COLO829 (cell line): Measurements from ENCODE around the gene COL3A1.

Experiments used
- DNase-seq: peaks from one replicate; pipeline ENCODE4 v3.0.0; 2012; ENCODE audit warnings: low spot score

COL3A1 gene

DNA sequence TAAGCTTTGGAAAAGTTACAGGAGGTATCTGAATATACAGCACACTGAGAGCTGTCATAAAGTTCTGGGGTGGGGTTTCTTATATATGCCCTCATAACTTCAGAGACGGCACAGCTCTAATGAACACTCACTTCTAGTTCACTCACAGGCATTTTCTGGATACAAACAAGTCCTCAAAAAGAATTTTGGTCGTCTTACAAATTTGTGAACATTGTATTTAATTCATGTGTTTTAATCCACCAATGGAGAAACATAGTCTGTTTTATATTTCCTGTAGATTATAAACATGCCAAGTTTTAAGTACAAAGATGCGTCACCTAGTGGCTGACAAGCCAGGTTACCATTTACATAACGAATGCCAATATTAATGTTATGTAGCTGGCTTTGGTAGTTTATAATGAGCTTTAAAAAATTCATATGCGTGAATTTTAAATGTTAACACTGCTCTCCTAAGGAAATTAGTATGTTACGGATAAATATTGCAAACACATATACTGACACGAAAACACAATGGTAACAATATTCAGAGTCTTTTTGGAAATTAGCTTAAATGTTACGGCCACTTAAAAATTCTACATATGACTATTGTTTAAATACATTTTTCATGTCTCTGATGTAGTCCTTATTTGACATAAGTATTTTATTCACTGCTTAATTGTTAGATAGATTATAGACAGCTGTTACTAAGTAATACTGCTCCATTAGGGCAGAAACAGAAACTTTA lies 2.5 kb downstream of the COL3A1 start:
- DNase-seq = no peak

DNA sequence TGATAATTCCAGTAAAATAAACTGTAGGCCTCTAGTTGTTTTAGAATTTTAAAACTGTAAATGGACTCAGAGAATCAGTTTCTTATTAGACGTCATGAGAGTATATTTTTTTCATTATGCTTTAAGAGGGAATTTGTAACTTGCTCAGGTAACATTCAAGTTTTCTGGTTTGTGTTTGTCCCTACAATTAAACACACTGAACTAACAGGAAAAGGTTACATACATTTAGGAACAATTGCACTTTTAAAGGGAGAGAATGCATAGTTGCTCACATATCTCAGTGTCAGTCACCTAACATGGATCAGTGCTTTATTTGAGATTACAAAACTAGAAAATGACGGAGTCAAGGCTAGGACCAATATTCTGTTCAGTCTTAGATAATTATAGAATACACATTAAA lies 3.1 kb downstream of the COL3A1 start:
- no peak for DNase-seq

DNA sequence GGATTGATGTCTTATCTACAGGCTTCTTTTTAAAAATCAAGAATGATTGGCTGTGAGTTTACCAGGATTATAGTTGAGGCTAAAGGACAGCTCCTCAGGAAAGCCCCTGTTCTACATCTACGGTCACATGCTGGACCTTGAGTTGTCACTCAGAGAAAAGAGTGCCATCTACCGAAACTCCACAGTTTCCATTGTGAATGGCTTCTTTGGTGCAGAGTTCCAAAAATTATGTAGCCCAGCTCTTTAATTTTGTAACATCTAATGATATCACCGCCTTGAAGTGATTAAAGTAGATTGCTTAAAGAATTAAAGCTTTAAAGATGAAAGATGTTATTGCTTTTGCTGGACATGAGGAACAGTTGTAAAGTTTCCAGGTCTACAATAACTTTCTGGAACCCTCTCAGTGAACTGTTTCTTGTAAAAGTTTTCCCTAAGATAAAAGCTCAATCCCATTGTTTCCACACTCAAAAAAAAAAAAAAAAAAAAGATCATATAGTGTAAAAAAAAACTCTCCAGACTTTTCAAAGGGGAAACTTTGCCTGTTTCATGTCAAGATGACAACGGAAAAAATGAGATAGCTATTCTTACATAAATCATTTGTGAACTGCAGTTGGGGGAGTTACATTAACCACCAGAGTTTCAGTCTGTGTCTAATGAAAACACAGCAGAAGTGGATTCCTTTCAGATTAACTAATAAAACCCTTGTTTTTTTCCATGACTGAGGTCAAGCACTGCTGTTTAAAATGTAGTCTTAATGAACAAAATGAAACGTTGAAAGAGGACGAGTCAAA lies 4.3 kb downstream of the COL3A1 start:
- no peak for DNase-seq

DNA sequence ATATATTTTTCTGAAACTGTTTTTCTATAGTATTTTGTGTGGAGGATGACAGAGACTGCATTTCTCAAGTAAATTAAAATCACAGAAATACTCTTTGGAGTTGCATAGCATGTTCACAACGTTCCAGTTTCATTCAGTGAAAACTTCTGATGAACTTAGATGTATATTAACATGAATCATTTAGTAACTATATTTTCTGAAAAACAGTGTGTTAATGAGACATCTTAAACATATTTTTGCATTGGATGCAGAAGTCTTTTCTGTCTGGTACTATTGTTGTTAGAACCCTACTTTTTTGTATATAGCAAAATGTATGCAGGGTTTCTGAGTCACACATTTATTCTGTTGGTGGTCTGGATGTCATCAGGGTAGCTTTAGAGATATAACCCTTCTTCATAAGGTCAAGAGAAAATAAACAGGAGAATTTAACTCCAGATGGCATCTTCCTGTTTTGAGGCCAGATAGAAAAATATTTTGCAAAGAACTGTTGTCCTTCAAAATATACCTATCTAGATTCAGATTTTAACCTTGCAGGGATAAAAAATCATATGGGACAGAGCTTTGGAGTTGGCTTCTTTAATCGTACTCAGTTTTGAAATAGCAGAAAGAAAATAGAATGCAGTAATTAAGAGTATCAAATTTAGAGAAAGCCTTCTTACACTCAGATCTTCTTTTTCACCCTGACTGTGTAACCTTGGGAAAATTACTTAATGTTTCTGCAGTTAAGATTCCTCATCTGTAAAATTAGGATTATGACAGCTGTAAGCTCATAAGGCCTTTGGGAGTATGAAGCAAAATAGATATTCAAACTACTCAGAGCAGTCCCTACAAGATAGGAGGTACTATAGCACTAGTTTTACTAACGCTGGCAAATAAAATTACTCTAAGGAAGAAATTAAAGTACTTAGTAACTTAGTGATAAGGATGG lies 5.3 kb downstream of the COL3A1 start:
- no peak for DNase-seq

DNA sequence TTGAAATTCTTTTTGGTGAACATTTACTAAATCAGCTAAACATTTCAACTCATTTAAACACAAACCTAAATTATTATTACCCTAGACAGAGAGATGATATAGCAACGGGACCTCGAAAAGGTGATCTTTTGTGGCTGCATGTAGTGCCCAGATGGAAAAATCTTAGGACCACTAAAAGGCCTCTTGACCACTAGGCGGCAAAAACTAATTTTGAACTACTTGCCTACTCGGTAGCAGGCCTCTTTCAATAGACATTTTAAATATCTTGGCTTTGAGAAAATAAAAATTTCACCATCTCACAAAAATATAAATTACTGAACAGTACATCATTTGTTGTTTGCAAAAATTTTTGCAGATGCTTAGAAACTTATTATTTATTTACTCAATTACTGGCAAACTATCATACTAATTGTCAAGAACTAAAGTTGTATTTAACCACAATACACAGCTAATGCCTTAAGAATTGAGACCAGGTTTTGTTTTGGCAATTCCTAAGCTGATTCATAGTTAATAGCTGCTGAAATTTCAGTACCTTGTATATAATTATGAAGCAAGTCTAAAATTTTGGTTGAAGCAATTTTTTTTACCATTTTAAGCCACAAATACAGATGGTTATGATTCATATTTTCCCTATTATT lies 9.4 kb downstream of the COL3A1 start:
- peak; percentile 3 for DNase-seq

DNA sequence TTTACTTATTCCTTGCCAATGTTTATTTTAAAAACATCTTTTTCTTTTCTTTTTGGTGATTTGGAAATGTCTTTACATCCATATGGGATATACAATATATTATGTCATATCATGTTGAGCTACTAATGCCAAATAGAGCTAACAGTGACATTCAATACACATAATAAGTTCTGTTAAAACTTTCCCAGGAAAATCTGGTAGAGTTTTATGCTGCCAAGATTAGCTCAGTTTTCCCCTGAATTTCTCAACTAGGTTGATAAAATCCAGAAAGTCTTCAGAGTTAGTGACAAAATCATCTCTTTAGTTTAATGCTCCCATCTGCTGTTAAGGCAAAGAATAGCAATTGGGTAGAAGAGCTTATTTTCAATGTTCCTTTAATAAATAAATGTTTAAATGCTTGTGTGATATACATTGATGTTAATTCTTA lies 9.9 kb downstream of the COL3A1 start:
- DNase-seq = peak; percentile 10

DNA sequence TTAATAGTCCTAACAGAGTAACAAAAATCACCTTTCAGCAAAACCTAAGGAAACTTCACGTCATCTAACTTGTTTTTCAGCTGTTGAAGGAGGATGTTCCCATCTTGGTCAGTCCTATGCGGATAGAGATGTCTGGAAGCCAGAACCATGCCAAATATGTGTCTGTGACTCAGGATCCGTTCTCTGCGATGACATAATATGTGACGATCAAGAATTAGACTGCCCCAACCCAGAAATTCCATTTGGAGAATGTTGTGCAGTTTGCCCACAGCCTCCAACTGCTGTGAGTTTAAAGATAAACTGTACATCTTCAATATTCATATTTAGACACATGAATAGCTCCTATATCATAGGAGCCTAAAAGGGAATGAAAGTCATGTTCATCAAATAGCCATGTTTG lies 10.5 kb downstream of the COL3A1 start:
- DNase-seq = no peak

DNA sequence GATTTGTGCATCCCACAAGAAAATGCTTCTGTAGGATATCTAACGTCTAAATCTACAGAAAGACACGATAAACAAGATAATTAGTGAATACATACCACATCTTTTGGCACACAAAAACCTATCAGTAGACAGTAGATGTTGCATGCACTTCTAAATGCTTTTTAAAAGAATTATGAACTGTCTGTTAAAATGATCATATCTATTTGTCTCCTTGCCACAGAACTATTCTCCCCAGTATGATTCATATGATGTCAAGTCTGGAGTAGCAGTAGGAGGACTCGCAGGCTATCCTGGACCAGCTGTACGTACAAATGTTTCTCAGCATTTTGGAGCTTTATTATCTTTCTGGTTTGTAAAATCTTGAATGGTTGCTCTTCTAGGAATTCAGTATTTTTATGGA lies 12.7 kb downstream of the COL3A1 start:
- no peak for DNase-seq

DNA sequence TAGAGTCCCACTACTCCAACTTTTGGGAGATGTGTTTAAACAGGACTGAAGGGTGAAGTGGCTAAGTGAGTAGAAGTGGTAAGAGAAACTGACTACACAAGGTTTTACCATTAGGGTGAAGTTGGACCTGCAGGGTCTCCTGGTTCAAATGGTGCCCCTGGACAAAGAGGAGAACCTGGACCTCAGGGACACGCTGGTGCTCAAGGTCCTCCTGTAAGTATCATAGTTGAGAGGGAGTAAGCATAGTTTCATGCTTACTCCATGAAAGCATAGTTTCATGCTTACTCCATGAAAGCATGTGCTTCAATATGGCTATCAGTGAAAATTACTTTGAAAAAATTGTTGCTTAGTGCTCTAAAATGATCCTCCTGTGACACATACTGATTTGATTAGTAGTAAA lies 19.1 kb downstream of the COL3A1 start:
- DNase-seq = no peak

DNA sequence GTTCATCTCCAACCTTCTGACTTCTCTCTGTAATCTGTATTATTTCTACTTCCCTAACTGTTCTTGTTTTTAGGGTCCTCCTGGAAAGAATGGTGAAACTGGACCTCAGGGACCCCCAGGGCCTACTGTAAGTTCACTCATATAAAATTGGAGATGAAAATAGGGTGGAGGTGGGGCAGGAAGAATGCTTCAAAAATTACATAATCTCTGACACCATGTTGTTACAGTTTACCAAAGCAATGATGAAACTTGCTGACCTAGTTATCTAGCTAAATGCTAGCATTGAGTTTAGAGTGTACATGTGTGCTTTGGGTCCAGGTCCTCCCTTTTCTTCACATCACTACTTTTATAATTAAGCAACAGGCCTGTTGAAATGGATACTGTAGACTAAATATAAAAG lies 23.1 kb downstream of the COL3A1 start:
- no peak for DNase-seq

DNA sequence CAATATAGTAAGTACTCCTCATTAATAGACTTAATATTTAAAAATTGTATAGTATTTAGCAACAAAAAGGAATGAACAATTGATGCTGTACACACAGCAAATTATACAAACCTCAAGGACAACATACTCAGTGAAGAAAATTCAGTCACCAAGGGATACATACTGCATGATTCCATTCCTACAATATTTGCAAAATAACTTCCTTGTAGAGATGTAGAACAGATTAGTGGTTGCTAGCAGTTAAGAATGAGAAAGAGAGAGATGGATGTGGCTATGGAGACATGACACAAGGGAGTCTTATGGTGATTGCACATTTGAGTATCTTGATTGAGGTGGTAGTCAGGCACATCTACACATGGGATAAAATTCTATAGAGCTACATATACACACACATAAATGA lies 26.0 kb downstream of the COL3A1 start:
- DNase-seq = no peak

DNA sequence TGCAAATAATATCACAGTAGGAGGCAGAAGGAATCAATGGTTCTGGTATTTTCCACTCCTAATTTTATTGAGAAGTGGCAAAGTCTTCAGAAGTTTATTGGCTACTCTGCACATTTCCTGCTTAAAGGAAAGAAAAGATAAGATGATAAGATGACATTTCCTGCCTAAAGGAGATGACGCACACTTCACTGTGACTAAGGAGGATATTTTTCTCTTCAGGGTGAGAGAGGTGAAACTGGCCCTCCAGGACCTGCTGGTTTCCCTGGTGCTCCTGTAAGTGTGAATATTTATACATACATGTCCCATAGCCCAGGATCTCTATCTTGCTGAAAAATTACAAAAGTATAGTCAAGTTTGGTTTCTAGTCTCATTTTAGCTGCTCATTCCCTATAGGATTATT lies 27.9 kb downstream of the COL3A1 start:
- peak; percentile 19 for DNase-seq

DNA sequence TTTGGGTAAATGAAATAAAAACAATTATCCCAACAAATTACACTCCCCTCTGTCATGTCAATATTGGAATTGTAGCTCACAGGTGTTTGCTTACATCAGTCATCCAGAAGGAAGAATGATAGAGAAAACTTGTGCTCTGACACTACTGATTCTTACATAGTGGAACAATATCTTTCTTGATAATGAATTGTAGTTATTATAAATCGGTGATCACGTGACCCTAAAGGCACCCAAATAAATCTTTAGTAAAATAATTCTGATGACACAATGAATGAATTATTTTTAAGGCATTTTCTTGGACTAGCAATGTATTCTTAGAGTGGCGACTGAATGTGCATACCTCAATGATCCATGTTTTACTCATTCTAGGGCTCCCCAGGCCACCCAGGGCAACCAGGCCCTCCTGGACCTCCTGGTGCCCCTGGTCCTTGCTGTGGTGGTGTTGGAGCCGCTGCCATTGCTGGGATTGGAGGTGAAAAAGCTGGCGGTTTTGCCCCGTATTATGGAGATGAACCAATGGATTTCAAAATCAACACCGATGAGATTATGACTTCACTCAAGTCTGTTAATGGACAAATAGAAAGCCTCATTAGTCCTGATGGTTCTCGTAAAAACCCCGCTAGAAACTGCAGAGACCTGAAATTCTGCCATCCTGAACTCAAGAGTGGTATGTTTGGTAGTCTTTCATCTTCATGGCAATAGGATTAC lies 34.5 kb downstream of the COL3A1 start:
- DNase-seq = no peak

DNA sequence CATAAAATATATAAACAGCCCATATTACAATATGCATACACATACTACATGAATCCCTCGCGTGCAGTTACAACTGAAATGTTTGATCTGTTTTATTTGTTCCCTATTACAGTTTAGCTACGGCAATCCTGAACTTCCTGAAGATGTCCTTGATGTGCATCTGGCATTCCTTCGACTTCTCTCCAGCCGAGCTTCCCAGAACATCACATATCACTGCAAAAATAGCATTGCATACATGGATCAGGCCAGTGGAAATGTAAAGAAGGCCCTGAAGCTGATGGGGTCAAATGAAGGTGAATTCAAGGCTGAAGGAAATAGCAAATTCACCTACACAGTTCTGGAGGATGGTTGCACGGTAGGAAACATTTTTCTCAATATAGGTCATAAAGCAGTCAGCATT lies 36.4 kb downstream of the COL3A1 start:
- DNase-seq = no peak

DNA sequence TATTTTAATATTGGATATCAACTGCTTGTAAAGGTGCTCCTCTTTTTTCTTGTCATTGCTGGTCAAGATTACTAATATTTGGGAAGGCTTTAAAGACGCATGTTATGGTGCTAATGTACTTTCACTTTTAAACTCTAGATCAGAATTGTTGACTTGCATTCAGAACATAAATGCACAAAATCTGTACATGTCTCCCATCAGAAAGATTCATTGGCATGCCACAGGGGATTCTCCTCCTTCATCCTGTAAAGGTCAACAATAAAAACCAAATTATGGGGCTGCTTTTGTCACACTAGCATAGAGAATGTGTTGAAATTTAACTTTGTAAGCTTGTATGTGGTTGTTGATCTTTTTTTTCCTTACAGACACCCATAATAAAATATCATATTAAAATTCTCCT lies 38.2 kb downstream of the COL3A1 start:
- DNase-seq = no peak

DNA sequence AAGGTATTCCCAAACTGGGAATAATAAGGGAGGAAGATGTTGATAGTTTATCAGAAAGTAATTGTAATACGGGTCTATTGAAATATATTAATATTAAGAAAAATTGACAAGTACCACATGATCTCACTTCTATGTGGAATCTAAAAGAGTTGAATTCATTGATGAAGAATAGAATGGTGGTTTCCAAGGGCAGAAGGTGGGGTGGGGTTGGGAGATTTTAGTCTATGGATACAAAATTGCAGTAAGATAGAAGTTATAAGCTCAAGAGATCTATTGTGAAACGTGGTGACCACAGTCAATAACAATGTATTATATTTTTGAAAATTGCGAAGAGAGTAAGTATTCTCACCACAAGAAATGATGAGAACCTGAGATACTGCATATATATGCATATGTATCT lies 38.9 kb downstream of the COL3A1 start:
- DNase-seq = no peak

DNA sequence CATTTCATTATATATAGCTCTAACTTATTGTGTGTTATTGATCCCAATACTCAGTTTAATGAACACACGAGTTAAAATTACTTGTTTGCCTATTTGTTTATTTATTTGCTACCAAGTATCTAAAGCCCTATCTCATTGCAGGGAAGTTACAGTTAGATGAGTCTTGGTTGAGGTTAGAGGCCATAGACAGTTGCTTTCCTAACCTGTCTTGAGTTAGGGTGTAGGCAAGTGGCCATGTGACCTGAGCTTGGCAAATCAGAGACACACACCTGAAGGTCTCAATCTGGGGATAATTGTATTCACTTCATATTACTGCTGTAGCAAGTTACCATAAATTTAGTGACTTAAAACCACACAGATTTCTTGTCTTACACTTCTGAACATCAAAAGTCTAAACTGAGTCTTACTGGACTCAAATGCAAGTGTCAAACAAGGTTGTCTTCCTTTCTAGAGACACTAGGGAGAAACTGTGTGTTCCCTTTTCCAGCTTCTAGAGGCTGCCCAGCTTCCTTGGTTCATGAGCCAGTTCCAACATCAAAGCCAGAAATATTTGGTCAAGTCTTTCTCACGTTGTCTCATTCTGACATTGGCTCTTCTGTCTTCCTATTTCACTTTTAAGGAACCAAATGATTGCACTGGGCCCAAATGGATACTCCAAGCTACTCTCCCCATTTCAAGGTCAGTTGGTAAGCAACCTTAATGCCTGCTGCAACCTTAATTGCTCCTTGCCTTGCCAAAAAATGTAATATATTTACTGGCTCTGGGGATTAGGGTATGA lies 39.7 kb downstream of the COL3A1 start:
- DNase-seq = no peak

DNA sequence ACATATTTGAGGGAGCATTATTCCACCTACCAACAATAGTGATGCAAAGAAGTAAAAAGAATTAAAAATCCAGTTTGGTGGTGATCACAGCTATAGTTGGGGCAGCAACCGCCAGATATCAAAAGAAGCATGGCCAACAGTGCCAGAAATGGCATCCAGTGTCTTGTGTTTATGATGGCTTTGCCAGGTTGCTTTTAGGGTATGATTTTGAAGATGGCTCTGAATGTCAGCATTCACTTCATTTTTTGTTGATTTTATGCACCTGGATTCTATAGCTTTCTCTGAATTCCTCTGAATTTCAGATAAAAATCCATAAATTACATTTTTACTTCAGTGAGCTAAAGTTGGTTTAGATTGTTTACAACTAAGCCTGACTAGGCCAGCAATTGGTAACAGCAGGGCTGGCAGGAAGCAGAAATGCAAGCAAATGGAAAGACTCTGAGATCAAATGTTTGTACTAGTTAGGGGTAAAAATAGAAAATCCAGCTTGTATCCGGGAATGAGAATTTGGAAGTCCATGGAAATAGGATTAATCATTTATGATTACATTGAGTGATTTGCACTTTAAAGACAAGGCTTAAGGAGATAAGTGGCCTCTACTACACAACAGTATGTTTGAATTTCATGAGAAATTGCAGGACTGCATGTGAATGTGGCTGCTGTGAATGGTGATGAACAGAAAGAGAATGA lies 40.4 kb downstream of the COL3A1 start:
- no peak for DNase-seq

DNA sequence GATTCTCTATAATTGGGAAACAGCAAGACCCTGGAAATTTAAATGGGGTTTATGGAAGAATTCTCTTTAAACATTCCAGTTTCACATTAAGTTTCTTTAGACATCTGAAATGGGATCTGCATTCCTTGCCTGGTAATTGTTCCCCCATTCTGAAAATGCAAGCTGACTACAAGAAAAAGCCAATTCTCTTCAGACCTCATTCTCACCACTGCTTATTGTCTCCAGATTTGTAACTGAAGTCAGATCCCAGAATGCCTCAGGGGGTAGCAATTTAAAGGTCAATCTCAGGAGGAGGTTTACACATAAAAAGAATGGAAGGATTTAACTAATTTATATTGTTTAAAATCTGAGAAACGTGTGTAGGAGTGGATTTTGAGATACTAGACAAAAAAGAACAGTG lies 41.2 kb downstream of the COL3A1 start:
- DNase-seq = no peak

DNA sequence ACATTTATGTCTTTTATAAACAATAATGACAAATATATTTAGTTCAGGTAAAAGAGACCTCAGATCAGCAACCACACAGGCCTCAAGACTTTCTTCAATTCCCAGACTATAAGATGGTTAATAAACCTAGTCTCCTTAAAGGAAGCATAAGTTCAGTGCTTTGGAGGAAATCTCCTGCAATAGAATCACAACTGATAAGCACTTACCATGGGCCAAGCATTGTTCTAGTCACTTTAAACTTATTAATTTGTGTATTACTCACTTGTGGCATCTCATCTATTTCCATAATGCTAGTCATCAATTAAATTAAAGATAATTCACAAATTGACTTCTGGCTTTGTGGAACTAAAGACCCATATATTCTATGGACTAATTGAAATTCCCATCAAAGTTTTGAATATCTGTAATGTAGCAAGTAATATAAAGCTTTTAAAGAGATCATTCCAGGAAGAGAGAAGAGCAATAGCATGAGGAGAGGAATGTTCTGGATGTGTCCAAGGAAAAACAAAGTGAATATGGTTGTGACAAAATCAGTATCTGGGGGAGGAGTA lies 42.2 kb downstream of the COL3A1 start:
- no peak for DNase-seq
